GM21515 (cell line): ENCODE measurements around the gene SPG7.

Experiments used
- ATAC-seq: cut with Tn5 transposase; IDR thresholded peaks from one replicate; pipeline ENCODE4 v1.9.1; 2021; ENCODE audit not compliant: unreplicated experiment

SPG7 gene

GRCh38 chr16:89595330-89596060 lies 87.3 kb downstream of the SPG7 start:
- no peak for ATAC-seq

GRCh38 chr16:89596061-89596689 lies 88.0 kb downstream of the SPG7 start:
- no peak for ATAC-seq

GRCh38 chr16:89596957-89597649 lies 88.9 kb downstream of the SPG7 start:
- ATAC-seq: no peak

GRCh38 chr16:89598199-89598598 lies 90.0 kb downstream of the SPG7 start:
- ATAC-seq: no peak

- no peak for ATAC-seq
Measured at GRCh38 chr16:89599451-89599858, 91.3 kb downstream of the SPG7 start.

GRCh38 chr16:89599902-89600301 lies 91.7 kb downstream of the SPG7 start:
- ATAC-seq: no peak

- ATAC-seq: no peak
Measured at GRCh38 chr16:89600427-89600826, 92.2 kb downstream of the SPG7 start.

- ATAC-seq: no peak
Measured at GRCh38 chr16:89600956-89601355, 92.8 kb downstream of the SPG7 start.

- ATAC-seq: no peak
Measured at GRCh38 chr16:89601906-89602272, 93.7 kb downstream of the SPG7 start.

- ATAC-seq: no peak
Measured at GRCh38 chr16:89602273-89602951, 94.2 kb downstream of the SPG7 start.

- no peak for ATAC-seq
Measured at GRCh38 chr16:89602952-89603590, 94.9 kb downstream of the SPG7 start.

GRCh38 chr16:89604764-89605163 lies 96.6 kb downstream of the SPG7 start:
- no peak for ATAC-seq

GRCh38 chr16:89605186-89605970 lies 97.2 kb downstream of the SPG7 start:
- no peak for ATAC-seq

- no peak for ATAC-seq
Measured at GRCh38 chr16:89606006-89606405, 97.8 kb downstream of the SPG7 start.
